GM18499 (cell line): ENCODE data around the gene DGKD.

Source experiments
- ATAC-seq: cut with Tn5 transposase; IDR thresholded peaks from one replicate; pipeline ENCODE4 v1.9.1; 2021; ENCODE audit warnings: moderate number of reproducible peaks; ENCODE audit not compliant: insufficient read depth, unreplicated experiment

Gene DGKD

GRCh38 chr2:233469261-233470010 lies 115.1 kb downstream of the DGKD start:
- no peak for ATAC-seq

DNA sequence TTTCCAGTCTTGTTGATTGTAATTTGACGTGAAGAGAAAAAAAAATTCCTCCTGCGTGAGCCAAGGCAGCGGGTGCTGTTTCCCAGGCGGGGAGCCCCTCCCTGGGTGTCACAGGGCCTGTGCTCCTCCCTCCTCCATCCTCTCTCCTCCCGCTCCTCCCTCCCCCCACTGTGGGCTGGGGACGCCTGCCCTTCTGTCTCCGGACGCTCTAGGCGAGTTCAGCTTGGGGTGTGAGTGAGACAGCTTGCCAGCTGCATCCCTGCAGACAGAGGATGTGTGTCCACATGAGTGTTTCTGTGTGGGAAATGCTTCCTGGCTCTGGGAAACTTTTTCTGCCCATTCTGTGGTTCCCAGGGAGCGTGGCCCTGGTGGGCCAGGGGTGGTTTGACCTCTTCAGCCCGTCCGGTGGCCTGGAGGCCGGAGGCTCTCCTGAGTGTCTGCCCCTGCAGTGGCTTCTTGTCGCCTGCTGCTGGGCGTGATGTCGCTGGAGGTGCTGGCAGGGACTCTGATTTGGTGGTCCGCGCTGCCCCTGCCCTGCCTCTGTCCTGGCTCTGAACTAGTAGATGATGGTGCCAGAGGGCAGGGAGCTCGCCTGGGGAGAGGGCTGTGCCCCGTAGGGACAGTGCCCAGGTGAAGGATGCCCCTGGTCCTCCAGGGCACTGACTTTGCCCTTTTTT lies 115.9 kb downstream of the DGKD start:
- no peak for ATAC-seq

- ATAC-seq, result no peak
Measured at GRCh38 chr2:233470839-233471238, 116.5 kb downstream of the DGKD start.

DNA sequence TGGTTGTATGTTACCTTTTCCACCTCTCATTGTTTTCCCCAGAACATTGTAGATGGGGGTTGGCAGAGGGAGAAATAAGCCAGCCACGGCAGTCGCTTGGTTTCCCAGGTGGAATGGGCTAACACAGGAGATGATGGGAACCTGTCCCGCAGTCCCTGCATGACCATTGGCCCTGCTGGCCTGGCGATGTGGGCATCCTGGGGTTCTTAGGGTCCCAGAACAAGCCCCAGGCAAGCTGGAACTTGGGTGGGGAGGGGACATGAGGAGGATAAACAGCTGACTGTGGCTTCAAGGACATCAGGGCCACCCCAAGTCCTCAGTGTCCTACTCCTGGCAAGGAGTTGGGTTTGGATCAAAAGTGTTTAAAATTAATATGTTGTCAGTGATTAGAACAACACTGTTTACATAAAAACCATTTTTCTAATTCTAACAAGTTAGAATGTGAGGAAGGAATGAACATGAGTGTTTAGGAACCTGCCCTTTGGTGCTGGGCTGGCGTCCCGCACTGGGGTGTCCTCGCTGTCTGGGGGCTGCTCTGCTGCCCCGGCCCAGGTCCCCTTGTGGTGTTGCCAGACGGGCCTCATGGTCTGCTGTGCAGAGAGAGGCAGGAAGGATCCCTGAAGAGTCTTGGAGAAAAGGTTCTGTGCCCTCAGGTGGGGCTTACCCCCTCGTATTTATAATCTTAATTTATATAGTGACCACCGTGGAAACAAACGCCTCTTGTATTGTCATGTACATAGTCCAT lies 117.2 kb downstream of the DGKD start:
- no peak for ATAC-seq

DNA sequence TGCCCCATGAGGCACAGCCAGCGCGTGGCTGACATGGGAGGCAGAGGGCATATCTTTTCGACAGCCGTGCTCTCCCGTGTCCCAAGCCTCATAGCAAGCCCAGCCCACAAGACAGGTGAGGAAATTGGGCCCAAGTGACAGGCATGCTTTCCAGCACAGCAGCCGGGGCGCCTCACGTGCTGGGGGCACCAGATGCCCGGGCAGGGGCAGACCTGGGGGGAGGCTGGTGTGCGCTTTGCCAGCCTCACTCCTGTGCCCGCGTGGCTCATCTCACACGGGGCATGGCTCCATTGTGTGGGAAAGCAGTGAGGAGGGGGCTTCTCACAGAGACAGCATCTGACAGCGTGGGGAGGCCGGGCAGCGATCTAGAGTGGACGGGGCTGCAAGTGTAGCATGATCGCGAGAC lies 119.1 kb downstream of the DGKD start:
- ATAC-seq, result no peak

- no peak for ATAC-seq
Measured at GRCh38 chr2:233473878-233474277, 119.6 kb downstream of the DGKD start.

GRCh38 chr2:233474308-233475160 lies 120.2 kb downstream of the DGKD start:
- no peak for ATAC-seq

GRCh38 chr2:233476063-233476410 lies 121.7 kb downstream of the DGKD start:
- no peak for ATAC-seq

GRCh38 chr2:233476651-233477547 lies 122.6 kb downstream of the DGKD start:
- ATAC-seq, result no peak

DNA sequence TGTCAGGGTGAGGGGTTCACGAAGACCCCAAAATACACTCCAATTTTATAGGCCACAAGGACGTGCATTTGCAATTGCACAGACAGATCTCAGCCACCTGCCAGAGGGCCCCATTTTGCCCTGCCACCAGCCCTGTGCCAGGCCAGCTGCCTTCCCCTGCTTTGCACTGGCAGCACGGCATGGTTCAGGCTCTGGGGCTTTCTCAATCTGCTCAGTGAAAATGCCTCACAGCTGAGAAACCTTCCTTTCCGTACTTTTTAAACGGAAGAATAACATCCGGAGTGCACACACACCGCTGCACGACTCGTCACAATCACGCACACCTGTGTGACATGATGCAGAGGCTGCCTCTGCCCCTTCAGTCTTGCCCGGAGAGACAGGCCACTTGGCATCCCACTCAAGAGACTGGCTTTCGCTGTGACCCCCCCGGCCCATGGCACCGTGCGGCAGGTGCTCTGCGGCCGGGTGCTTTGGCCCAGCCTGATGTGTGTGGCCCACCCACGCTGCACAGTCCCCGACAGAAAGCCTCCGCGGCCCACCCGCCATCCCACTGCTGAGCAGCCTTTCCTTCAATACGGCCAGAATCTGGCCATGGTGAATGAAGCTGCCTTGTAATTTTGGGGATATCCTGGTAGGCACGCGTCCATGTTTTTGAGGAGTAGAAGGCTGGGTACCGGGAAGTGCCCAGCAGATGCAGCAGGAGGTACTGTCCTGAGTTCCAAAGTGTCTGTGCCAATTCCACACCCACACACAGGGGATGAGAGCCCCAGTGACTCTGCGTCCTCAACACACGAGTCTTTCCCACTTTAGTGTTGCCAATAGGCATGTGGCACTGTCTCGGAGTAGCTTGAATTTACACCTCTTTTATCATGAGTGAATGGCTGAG lies 123.5 kb downstream of the DGKD start:
- no peak for ATAC-seq

DNA sequence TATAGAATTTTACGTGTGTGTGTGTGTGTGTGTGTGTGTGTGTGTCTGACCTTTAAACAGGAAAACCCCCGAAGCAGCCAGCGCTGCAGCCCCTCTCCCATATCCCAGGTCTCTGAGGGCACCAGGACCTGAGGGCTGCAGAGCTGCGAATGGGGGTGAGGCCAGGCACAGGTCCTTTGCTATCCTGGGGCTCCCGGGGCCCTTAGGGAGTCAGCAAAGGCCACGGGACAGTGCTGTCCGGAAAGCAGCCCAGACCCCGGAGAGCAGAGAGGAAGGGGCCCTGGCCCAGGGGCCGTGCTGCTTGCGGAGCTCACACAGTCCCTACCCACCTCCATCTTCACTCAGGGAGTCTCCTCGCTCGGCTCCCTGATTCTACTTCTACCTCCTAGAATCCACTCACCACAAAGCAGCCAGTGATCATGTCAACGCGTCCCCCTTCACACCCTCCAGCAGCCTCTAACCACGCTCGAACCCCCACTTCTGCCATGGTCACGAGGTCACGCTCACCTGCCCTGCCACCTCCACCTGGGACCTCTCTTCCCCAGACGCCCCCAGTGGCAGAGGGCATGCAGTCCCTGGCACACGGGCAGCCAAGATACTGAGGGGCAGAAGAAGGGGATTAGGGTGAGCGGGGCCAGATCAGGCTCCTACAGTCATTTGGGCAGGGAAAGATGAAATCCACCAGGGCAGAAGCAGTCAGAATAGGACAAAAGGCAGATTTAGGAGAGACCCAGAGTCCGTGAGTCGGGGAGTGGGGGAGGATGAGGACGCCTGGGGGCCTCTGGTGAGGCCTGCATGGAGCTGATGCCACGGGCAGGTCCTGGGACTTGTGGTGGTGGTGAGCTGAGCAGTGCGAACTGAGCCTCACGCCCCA lies 125.6 kb downstream of the DGKD start:
- no peak for ATAC-seq

DNA sequence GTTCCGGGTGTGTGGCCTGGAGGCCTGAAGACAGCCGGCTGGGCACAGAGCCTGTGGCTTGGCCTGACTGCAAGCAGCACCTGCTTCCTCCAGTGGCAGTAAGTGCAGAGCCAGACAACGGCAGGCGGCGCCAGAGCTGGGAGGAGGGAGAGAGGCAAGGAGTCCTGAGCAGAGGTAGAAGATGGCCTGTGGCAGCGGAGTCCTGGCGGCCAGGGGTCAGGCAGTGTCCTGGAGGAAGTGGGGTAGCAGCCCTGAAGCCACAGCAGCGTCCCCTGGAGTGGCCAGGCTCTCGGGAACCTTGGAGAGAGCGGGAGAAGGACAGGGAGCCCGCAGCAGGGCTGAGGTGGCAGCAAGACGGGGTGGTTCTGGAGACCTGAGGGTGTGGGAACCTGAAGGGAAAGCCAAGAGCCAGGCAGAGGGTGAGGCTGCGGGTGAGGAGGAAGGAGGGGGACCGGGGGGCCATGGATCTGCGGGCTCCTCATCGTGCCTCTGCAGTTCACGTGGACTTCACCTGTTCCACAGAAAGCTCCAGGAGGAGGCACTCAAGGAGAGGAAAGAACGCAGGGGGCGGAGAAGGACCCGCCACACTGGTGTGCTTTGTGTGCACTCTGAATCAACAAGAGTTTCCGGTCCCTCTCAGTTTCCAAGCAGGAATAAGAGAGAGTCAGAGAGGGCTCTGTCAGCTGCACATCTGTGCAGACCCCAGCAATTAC lies 126.4 kb downstream of the DGKD start:
- ATAC-seq, result no peak

GRCh38 chr2:233481368-233482142 lies 127.3 kb downstream of the DGKD start:
- no peak for ATAC-seq

GRCh38 chr2:233482616-233483015 lies 128.3 kb downstream of the DGKD start:
- ATAC-seq, result no peak

GRCh38 chr2:233485726-233486125 lies 131.4 kb downstream of the DGKD start:
- no peak for ATAC-seq

GRCh38 chr2:233486357-233486756 lies 132.1 kb downstream of the DGKD start:
- ATAC-seq, result no peak
